ENCODE measurements around the gene STARD8. TPM values are rescaled to one million over a fixed set of nuclear protein-coding genes. Genes with fewer than 3 reads are reported as not detected.
A peak's percentile ranks its signal among the peaks of the same experiment; 100 is the strongest.

The STARD8 gene
- total and polyA plus RNA-seq, 2 donors from 2014 or later: 12.7 to 23.4 TPM

GRCh38 chrX:68695206-68695845, 47.9 kb downstream of the STARD8 start:
- Histone ChIP-seq H3K9ac (ENCODE audit: low read length in 3 of 3) (peak overlapping the region in 1 of 3 donors; percentile 85), H3K4me3 (ENCODE audit: low read length in 3 of 3) (peak overlapping the region; percentile 18 to 80 (median 75)), H3K36me3 (ENCODE audit: control insufficient read depth in 2 of 3, insufficient read depth in 3 of 3, low read length in 3 of 3) (no peaks in the 10 kb centered on the region), H3K27ac (ENCODE audit: low read depth in 2 of 2, low read length in 2 of 2) (peak overlapping the region; percentile 82 to 85), H3K27me3 (ENCODE audit: control insufficient read depth, insufficient read depth, low read length) (no peaks in the 10 kb centered on the region), H3K9me3 (ENCODE audit: control insufficient read depth in 2 of 3, insufficient read depth in 1 of 3, low read length in 3 of 3) (no peaks in the 10 kb centered on the region), H3K4me1 (ENCODE audit: control insufficient read depth in 2 of 3, insufficient read depth in 2 of 3, low read depth in 1 of 3, low read length in 3 of 3) (peaks cover 0 to 28% (median 26%) of the 10 kb centered on the region in 3 donors)
- TF ChIP-seq CTCF (IDR thresholded peaks at IDR 0.05; ENCODE audit: borderline replicate concordance, extremely low read depth, insufficient read depth): no peak
- intact Hi-C loops (cut with DNase I): no loop called here
- DNase-seq: no peak
- FAIRE-seq: no peak

GRCh38 chrX:68696267-68696990, 49.0 kb downstream of the STARD8 start:
- peak overlapping the region in 2 of 3 donors; percentile 41 to 85 for H3K9ac ChIP-seq (ENCODE audit: low read length in 3 of 3)
- H3K4me3 ChIP-seq (ENCODE audit: low read length in 3 of 3): peak overlapping the region; percentile 1 to 80 (median 75)
- H3K9me3 ChIP-seq (ENCODE audit: control insufficient read depth in 2 of 3, insufficient read depth in 1 of 3, low read length in 3 of 3): no peaks in the 10 kb centered on the region
- H3K27ac ChIP-seq (ENCODE audit: low read depth in 2 of 2, low read length in 2 of 2): peak overlapping the region; percentile 82 to 85
- H3K27me3 ChIP-seq (ENCODE audit: control insufficient read depth, insufficient read depth, low read length): no peaks in the 10 kb centered on the region
- intact Hi-C loops (cut with DNase I): no loop called here
- FAIRE-seq (no peak), DNase-seq (peak in 1 of 5 donors; percentile 5)
- H3K4me1 ChIP-seq (ENCODE audit: control insufficient read depth in 2 of 3, insufficient read depth in 2 of 3, low read depth in 1 of 3, low read length in 3 of 3): peaks cover 0 to 36% (median 34%) of the 10 kb centered on the region in 3 donors
- H3K36me3 ChIP-seq (ENCODE audit: control insufficient read depth in 2 of 3, insufficient read depth in 3 of 3, low read length in 3 of 3): no peaks in the 10 kb centered on the region
- TF ChIP-seq CTCF (IDR thresholded peaks at IDR 0.05; ENCODE audit: borderline replicate concordance, extremely low read depth, insufficient read depth): no peak

- intact Hi-C loops (cut with DNase I): no loop called here
- peak overlapping the region; percentile 75 to 87 for H3K27ac ChIP-seq (ENCODE audit: low read depth in 2 of 2, low read length in 2 of 2)
- no peaks in the 10 kb centered on the region for H3K9me3 ChIP-seq (ENCODE audit: control insufficient read depth in 2 of 3, insufficient read depth in 1 of 3, low read length in 3 of 3)
- no peaks in the 10 kb centered on the region for H3K27me3 ChIP-seq (ENCODE audit: control insufficient read depth, insufficient read depth, low read length)
- FAIRE-seq (no peak), DNase-seq (no peak)
- H3K36me3 ChIP-seq (ENCODE audit: control insufficient read depth in 2 of 3, insufficient read depth in 3 of 3, low read length in 3 of 3): no peaks in the 10 kb centered on the region
- H3K9ac ChIP-seq (ENCODE audit: low read length in 3 of 3): peak overlapping the region in 2 of 3 donors; percentile 32 to 55
- peaks cover 0 to 42% (median 35%) of the 10 kb centered on the region in 3 donors for H3K4me1 ChIP-seq (ENCODE audit: control insufficient read depth in 2 of 3, insufficient read depth in 2 of 3, low read depth in 1 of 3, low read length in 3 of 3)
- H3K4me3 ChIP-seq (ENCODE audit: low read length in 3 of 3): peak overlapping the region in 2 of 3 donors; percentile 48 to 75
- no peak for TF ChIP-seq CTCF (IDR thresholded peaks at IDR 0.05; ENCODE audit: borderline replicate concordance, extremely low read depth, insufficient read depth)
These were observed 49.6 kb downstream of the STARD8 start for GRCh38 chrX:68697036-68697435.

Measured in kidney (tissue), 14 donors.